ENCODE measurements around the gene TEPSIN.

TEPSIN gene

GRCh38 chr17:81270279-81270678, 31.4 kb upstream of the TEPSIN start:
- no peak for DNase-seq (ENCODE audit: low spot score)

- DNase-seq (ENCODE audit: low spot score), result no peak
Observed at GRCh38 chr17:81267390-81268067, 28.7 kb upstream of the TEPSIN start.

- DNase-seq (ENCODE audit: low spot score), result no peak
Observed at GRCh38 chr17:81265576-81265975, 26.7 kb upstream of the TEPSIN start.

- DNase-seq (ENCODE audit: low spot score), result no peak
Observed at GRCh38 chr17:81264640-81265039, 25.8 kb upstream of the TEPSIN start.

- DNase-seq (ENCODE audit: low spot score), result no peak
Observed at GRCh38 chr17:81263371-81264181, 24.7 kb upstream of the TEPSIN start.

GRCh38 chr17:81261582-81262336, 22.9 kb upstream of the TEPSIN start:
- DNase-seq (ENCODE audit: low spot score), result no peak

- DNase-seq (ENCODE audit: low spot score), result no peak
Observed at GRCh38 chr17:81261096-81261495, 22.2 kb upstream of the TEPSIN start.

- DNase-seq (ENCODE audit: low spot score), result no peak
Observed at GRCh38 chr17:81260641-81261040, 21.8 kb upstream of the TEPSIN start.

- no peak for DNase-seq (ENCODE audit: low spot score)
Observed at GRCh38 chr17:81260171-81260570, 21.3 kb upstream of the TEPSIN start.

GRCh38 chr17:81259058-81259605, 20.3 kb upstream of the TEPSIN start:
- DNase-seq (ENCODE audit: low spot score), result no peak

GRCh38 chr17:81258292-81258691, 19.4 kb upstream of the TEPSIN start:
- peak; percentile 77 for DNase-seq (ENCODE audit: low spot score)

- no peak for DNase-seq (ENCODE audit: low spot score)
Observed at GRCh38 chr17:81257533-81257932, 18.7 kb upstream of the TEPSIN start.

- DNase-seq (ENCODE audit: low spot score), result no peak
Observed at GRCh38 chr17:81256616-81257015, 17.8 kb upstream of the TEPSIN start.

- DNase-seq (ENCODE audit: low spot score), result peak; percentile 82
Observed at GRCh38 chr17:81254955-81255717, 16.3 kb upstream of the TEPSIN start.

- peak; percentile 78 for DNase-seq (ENCODE audit: low spot score)
Observed at GRCh38 chr17:81253358-81254131, 14.7 kb upstream of the TEPSIN start.

GRCh38 chr17:81252987-81253329, 14.1 kb upstream of the TEPSIN start:
- DNase-seq (ENCODE audit: low spot score), result no peak

- DNase-seq (ENCODE audit: low spot score), result no peak
Observed at GRCh38 chr17:81252326-81252986, 13.6 kb upstream of the TEPSIN start.

GRCh38 chr17:81251709-81252301, 12.9 kb upstream of the TEPSIN start:
- DNase-seq (ENCODE audit: low spot score), result no peak

- DNase-seq (ENCODE audit: low spot score), result no peak
Observed at GRCh38 chr17:81251094-81251708, 12.3 kb upstream of the TEPSIN start.

All from iPS-NIHi11 (cell line).